ENCODE data around the gene GCH1.

DNA sequence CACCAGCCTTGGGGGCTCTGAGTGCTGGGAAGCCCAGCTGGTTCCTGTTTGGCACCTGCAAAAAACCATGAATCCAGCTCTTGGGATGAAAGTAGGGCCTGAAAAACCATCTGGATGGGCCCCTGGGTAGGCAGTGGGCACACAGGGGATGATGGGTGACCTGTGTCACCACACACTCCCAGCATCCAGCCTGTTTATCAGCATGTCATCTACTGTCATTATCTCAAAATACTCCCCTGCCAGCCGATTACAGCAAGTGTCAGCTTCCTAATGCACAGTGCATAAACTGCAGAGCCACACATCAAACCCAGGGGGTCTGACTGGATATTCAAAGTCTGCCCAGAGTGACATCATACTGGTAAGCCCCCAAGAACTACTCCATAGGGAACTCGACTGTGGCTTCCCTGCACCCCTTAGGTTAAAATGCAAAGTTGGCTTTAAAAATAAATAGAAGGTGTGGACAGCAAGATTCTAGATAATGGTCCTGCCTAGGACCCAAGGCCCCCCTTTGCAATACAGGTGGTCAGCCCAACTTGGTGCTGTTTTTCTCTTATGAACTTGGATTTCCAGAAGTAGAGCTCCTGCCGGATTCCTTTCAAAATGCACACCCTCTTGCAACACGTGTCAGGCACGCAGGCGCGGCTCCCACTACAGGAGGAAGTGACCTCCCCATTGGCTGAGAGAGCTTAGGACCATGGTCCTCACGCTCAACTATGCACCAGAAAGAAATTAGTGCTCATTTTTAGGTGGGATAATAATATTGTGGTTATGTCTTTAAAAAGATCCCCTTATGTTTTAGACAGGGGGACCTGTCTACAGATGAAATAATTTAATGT is 94.1 kb downstream of the GCH1 start:
- no peak for TF ChIP-seq POLR2A (IDR thresholded peaks at IDR 0.05)
- TF ChIP-seq CTCF (IDR thresholded peaks at IDR 0.05), result no peak
